Activated T-cell treated with anti-CD3 and anti-CD28 coated beads, Interleukin-2, amount 50 U/mL, for 1 hour (primary cell): ENCODE data around the gene CDK18.

Source experiments
- DNase-seq: peaks from one replicate; pipeline ENCODE4 v3.0.0-alpha.2; 2020

Gene CDK18

DNA sequence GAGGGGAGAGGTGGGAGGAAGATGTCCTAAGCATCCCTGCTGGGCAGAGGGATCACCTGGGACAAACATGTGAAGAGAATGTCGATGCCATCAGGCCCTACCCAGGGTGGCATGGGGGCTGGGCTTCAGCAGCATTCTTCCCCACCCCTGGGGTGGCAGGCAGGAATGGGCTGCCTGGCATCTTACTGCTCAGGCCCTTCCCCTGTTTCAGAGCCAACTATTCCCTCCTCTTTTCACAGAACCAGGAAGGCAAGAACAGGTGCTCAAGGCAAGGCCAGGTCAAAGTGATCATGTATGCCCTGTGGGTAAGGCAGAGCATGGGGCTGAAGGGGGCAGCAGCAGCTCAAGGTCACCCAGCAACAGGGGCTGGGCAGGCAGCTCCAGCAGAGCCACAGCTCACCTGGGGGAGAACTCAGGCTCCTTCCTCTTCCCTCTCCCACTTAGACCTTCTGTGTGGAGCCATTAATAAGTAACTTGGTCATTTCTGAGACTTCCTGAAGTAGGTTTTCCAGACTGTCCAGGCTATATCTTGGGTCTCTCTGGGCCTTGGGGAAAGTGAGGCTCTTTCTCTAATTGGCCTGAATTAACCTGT is 70.9 kb downstream of the CDK18 start:
- DNase-seq: no peak

DNA sequence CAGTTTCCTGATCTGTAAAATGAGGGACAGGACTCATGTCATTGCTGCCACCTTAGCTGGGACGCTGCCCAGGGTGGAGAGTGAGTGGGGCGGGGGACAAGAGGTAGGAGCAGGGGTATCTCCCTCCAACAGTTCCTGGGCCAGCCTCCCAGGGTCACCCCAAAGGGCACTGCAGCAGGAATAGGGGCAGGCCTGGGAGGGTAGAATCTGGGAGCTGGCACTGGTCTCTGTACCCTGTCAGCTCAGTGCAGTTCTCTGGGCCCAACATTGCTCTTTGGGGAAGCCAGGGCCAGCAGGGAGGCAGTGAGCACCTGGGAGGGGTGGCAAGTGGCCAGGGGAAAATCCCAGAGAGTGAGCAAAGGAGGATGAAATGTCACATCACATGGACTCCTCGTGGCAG is 71.5 kb downstream of the CDK18 start:
- DNase-seq: no peak

DNA sequence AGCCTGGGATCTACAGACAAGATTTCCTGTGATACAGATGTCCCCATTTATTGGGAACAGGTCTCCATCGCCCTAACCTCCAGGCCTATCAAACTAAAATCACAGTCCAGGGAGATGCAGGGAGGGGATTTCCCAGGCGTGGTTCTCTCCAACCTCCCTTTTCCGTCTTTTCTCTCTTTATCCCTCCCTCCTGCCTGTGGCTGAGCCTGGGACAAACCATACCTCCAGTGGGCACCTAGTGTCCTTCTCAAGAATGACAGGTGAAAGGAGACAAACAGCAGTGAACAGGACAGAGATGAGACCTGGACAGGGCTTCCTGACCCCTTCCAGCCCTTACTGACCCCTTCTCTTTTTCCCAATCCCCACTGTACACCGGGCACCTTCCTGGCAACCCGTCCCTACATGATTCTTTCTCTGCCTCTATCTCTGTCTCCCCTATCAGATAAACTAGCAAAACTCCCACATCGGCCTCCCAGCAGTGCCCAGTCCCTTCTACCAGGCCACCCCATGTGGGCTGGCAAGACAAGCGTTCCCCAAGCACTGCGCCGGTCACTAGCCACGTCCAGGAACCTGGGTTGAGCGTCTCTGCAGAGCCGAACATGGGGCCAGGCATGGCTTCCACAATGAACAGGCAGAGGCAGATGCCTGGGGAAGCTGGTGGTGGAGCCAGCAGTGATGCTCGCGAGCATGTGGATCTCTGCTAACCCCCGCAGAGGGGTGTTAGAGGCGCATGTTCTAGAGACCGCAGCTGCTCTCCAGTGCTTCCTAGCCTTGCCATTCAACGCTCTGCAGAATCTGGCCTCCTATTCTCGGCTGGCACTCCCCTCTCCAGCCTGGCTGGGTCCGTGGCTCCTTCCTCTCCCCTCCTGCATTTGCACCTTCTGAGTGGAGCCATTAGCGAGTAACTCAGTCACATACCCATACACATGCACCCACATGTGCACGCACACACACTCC is 72.6 kb downstream of the CDK18 start:
- no peak for DNase-seq

DNA sequence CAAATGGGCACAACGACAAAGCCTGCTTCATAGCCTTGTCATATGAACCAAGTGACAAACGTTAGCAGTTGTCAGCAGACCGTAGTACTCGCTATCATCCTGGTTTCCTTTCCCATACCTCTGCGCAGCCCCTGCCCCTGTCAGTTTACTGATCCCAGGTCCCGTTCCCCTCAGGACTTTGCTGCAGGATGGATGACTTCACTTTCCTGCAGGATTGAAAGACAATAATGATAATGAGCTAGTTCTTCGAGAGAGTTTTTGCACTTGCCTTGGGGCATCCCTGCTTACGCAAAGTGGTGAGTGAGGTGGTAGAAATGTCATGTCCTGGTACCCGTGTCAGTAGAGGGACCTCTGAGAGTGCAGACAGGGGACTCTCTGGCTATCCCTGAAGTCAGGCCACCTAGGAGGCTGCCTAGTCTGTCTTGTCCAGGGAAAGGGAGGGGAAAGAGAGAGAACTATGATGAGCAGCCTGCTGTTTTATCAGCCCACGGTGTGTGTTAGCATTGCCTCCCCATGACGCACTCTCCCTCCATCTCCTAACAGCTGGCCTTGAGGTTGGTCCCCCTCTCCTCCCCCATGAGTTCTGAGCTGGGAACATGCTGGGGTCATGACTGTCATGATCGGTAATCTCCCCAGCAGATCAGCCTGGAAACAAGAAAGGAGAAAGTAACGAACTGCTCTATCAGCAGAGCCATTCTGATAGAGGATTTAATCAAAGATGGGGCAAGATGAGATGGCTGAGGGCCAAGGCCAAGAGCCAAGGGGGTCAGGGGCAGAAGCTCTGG is 73.6 kb downstream of the CDK18 start:
- DNase-seq: no peak

DNA sequence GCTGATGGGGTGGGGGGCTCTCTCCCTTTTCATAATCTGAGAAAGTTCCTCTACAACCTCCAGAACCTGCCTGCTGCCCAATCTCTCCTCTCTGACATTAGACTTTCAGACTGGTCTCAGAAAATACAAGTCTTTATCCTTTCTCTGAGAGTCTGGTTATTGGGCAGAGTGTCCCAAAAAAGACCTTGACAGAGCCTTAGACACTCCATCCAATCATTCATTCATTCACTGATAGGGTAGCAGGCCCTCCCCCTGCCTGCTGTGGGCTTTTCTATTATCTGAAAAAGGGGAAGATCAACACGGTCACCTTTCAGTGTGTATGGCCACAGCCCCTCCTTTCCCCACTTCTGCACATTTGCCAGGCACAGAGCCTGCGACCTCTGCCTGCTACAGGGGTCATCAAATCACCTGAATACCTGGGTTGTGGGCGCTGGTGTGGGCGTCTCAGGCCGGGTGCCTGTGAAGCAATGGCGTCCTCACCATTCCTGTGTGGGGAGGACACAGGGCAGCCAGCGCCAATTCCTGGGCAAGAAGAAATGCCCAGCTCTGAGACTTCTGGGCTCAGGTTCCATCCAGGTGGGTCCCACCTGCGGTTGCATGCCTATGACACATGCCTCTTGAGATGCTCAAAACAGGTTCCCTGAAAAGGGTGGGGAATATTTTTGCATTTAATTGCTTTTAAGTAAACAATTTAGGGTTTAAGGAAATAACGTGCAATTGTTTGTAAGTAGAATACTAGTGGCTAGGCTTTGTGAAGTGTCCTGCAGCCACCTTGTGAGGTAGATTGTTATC is 74.5 kb downstream of the CDK18 start:
- no peak for DNase-seq

DNA sequence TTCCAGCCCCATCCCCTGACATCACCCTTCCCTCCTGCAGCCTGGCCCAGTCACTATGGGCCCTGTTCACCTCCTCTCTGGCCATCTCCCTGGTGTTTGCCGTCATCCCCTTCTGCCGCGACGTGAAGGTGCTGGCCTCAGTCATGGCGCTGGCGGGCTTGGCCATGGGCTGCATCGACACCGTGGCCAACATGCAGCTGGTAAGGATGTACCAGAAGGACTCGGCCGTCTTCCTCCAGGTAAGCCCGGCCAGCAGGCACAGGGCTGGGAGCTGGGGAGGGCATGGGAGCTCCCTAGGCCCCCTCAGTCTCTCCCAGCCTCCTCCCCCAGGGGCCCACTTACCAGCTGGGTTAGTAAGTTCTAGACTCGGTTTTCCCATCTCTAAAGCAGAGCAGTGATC is 75.2 kb downstream of the CDK18 start:
- DNase-seq: no peak

DNA sequence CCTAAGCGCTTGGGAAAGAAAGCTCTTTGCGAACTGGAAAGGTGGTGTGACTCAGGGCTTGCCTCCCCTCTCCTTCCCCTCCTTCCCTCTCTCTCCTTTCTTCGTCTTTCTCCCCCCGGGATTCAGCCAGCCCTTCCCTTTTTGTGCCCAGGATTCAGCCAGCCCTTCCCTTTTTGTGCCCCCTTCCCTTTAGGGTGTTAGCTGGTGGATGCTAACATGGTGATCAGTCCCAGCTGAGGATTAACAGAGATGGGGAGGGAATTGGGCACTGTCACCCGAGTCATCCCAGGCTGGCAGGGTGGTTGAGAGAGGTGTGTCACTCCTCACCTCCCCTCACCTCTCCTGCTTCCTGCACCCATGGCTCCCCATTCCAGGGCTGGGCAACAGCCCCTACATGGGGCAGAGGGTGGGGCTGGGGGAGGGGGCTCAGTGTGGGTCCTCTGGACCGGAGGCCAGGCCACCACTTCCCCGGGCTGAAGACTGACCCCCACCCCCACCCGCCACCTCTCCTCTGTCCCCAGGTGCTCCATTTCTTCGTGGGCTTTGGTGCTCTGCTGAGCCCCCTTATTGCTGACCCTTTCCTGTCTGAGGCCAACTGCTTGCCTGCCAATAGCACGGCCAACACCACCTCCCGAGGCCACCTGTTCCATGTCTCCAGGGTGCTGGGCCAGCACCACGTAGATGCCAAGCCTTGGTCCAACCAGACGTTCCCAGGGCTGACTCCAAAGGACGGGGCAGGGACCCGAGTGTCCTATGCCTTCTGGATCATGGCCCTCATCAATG is 75.9 kb downstream of the CDK18 start:
- DNase-seq: no peak

DNA sequence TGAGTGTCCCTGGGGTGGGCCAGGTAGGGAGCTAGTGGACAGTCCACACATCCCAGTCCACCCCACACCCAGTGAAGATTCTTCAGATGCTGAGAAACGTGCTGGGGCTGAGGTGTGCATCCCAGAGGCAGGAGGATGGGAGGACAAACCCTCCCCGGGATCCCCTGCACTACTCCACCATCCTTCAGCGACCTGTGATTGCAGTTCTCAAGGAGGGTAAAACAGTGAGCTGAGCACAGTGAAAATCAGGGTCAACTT is 76.4 kb downstream of the CDK18 start:
- DNase-seq: no peak

DNA sequence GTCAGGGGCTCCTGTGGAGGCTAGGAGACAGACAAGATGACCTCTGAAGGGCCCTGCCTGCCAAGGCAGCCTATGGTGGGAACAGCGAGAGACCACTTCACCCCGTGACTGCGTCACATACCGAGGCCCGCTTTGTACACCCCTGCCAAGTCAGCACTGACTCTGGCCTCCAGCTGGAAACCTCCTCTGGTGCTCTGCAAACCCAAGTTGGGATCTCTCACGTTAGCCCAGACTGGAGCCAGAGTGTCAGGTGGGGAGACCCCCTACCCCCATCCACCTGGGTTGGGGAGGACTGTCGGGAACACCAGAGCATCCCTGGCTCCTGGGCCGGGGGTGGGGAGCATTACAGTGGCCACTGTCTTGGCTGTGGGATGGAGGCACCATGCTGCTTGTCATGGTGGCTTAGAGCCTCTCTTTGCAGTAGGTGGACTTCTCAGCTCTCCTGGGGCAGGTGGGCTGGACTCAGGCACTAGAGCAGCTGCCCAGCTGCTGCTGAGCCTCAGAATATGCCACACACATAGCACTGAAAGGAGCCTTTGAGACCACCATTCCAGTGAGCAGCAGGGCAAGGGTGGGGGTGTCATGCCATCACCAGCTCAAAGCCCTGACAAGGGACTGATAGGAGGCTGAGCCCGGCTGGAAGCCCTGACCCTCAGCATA is 77.0 kb downstream of the CDK18 start:
- no peak for DNase-seq

DNA sequence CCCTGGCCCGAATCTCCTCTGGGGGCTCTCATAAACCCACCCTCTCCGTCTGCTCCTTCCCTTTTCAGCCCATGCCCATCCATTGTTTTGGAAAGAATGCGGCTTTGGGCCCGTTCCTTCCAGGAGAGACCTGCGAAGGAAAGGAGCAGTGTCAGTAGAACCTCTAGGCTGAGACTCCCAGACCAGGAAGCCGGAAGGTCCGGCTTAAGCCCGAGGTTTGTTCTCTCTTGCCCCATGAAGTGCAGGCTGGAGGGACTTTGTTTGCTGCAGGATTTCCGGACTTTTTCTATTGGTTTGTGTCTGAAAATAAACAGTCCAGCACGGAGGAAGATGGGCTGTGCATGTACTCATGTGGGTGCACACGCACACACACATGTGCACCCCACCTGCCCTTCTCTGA is 77.6 kb downstream of the CDK18 start:
- DNase-seq: no peak
